H1 (cell line): ENCODE data around the gene ATAD3B. TPM values are rescaled to one million over a fixed set of nuclear protein-coding genes. Genes with fewer than 3 reads are reported as not detected.
A peak's percentile ranks its signal among the peaks of the same experiment; 100 is the strongest.

ENCODE experiments used
- CTCF ChIA-PET: fragments of 300-600 bp; sonication (Branson Sonifier 250); formaldehyde crosslinking; loops from one replicate; lab custom pipeline; 2021; ENCODE audit not compliant: partially characterized antibody; lab: Charles Lee
- POLR2A ChIA-PET: fragments of 300-600 bp; sonication (Branson Sonifier 250); formaldehyde crosslinking; loops from one replicate; lab custom pipeline; 2021; ENCODE audit warnings: inconsistent platforms; ENCODE audit not compliant: partially characterized antibody; lab: Charles Lee
- DNase-seq, 2 experiments: peaks; one replicate each; pipeline versions ENCODE4 v3.0.0 to v3.0.0-alpha.2; 2010 to 2022; ENCODE audit warnings: low spot score in 2 of 2, low read depth in 1 of 2, mixed read lengths in 1 of 2
- FAIRE-seq: peaks from 2 replicates; lab custom pipeline; 2011; peaks lifted over from hg19 to GRCh38; lab: Jason Lieb, UNC
- H2AFZ ChIP-seq: 2 replicates; pipeline ENCODE4 v1.8.1; 2012; ENCODE audit warnings: low read length, inconsistent platforms
- H2AK5ac ChIP-seq: 2 replicates; pipeline ENCODE4 v1.6.1; 2013; ENCODE audit warnings: low read depth, low read length
- H2BK120ac ChIP-seq: replicated peaks from 2 replicates; pipeline ENCODE3; 2013; ENCODE audit warnings: low read depth, low read length, inconsistent platforms
- H2BK12ac ChIP-seq: 2 replicates; pipeline ENCODE4 v1.6.1; 2013; ENCODE audit warnings: low read depth, low read length
- H2BK15ac ChIP-seq: 2 replicates; pipeline ENCODE4 v1.6.1; 2013; ENCODE audit warnings: low read length
- H2BK20ac ChIP-seq: 2 replicates; pipeline ENCODE4 v1.6.1; 2013; ENCODE audit warnings: low read length
- H2BK5ac ChIP-seq: 2 replicates; pipeline ENCODE4 v1.6.1; 2013; ENCODE audit warnings: low read depth, low read length
- H3K14ac ChIP-seq: 2 replicates; pipeline ENCODE4 v1.6.1; 2013; ENCODE audit warnings: inconsistent platforms; ENCODE audit not compliant: insufficient read length
- H3K18ac ChIP-seq: 2 replicates; pipeline ENCODE4 v1.6.1; 2013; ENCODE audit warnings: low read length; ENCODE audit errors: extremely low read depth
- H3K23ac ChIP-seq: 2 replicates; pipeline ENCODE4 v1.6.1; 2013; ENCODE audit warnings: inconsistent platforms; ENCODE audit not compliant: insufficient read length
- H3K23me2 ChIP-seq: 2 replicates; pipeline ENCODE4 v1.6.1; 2013; ENCODE audit warnings: low read depth, low read length
- H3K27ac ChIP-seq: 2 replicates; pipeline ENCODE4 v1.6.1; 2011; ENCODE audit warnings: low read depth, low read length, inconsistent platforms
- H3K27me3 ChIP-seq, 4 experiments: replicated peaks in 1 of 4; 1 replicate in 1 of 4; 2 replicates in 3 of 4; pipeline versions ENCODE4 v1.6.1 to v1.8.1; 2011 to 2013; ENCODE audit warnings: low read length in 3 of 4, mild to moderate bottlenecking in 3 of 4, inconsistent platforms in 2 of 4, mixed read lengths in 2 of 4, moderate library complexity in 1 of 4; ENCODE audit not compliant: control insufficient read depth in 3 of 4, insufficient read depth in 3 of 4; ENCODE audit errors: extremely low read depth in 1 of 4
- H3K36me3 ChIP-seq, 4 experiments: 2 replicates each; pipeline versions ENCODE4 v1.6.1 to v1.8.1; 2011 to 2013; ENCODE audit warnings: mild to moderate bottlenecking in 4 of 4, low read length in 3 of 4, moderate library complexity in 2 of 4, control low read depth in 1 of 4, inconsistent platforms in 1 of 4; ENCODE audit not compliant: insufficient read depth in 4 of 4, control insufficient read depth in 2 of 4
- H3K4ac ChIP-seq: replicated peaks from 2 replicates; pipeline ENCODE3; 2013; ENCODE audit warnings: low read length, low read depth, mixed read lengths, inconsistent platforms; ENCODE audit not compliant: insufficient read length
- H3K4me1 ChIP-seq, 4 experiments: replicated peaks in 1 of 4; 1 replicate in 1 of 4; 2 replicates in 3 of 4; pipeline versions ENCODE4 v1.6.1 to v1.8.1; 2011 to 2013; ENCODE audit warnings: low read length in 3 of 4, inconsistent platforms in 2 of 4, mixed read lengths in 1 of 4; ENCODE audit not compliant: insufficient read depth in 4 of 4, control insufficient read depth in 3 of 4
- H3K4me2 ChIP-seq, 2 experiments: 2 replicates each; pipeline versions ENCODE4 v1.6.1 to v1.8.1; 2011 to 2013; ENCODE audit warnings: low read depth in 2 of 2, low read length in 2 of 2, control low read depth in 1 of 2, inconsistent platforms in 1 of 2, mild to moderate bottlenecking in 1 of 2; ENCODE audit not compliant: insufficient read depth in 1 of 2
- H3K4me3 ChIP-seq, 4 experiments: fragments of 200-600, 300-600 bp in 1 of 4; sonication (generic), shearing (Covaris generic), sonication (Bioruptor Twin) in 1 of 4; 2 replicates each; pipeline versions ENCODE4 v1.5.1 to v1.8.1; 2011 to 2016; ENCODE audit warnings: low read length in 4 of 4, low read depth in 3 of 4, control low read depth in 2 of 4, inconsistent platforms in 2 of 4, mild to moderate bottlenecking in 2 of 4, mixed read lengths in 1 of 4, moderate library complexity in 1 of 4; ENCODE audit not compliant: insufficient read depth in 2 of 4; ENCODE audit errors: extremely low read depth in 1 of 4
- H3K56ac ChIP-seq: replicated peaks from 2 replicates; pipeline ENCODE3; 2013; ENCODE audit warnings: low read depth, mild to moderate bottlenecking, mixed read lengths, low read length, inconsistent platforms; ENCODE audit not compliant: insufficient read length
- H3K79me1 ChIP-seq: 2 replicates; pipeline ENCODE4 v1.6.1; 2013; ENCODE audit warnings: low read depth, low read length, control low read depth
- H3K79me2 ChIP-seq, 2 experiments: 2 replicates each; pipeline versions ENCODE4 v1.6.1 to v1.8.1; 2012 to 2013; ENCODE audit warnings: low read length in 2 of 2, mild to moderate bottlenecking in 2 of 2, inconsistent platforms in 1 of 2; ENCODE audit not compliant: insufficient read depth in 2 of 2, control insufficient read depth in 1 of 2
- H3K9ac ChIP-seq, 4 experiments: replicated peaks in 1 of 4; 1 replicate in 1 of 4; 2 replicates in 3 of 4; pipeline versions ENCODE4 v1.6.1 to v1.8.1; 2011 to 2013; ENCODE audit warnings: low read depth in 3 of 4, low read length in 3 of 4, control low read depth in 2 of 4, mild to moderate bottlenecking in 2 of 4, moderate library complexity in 2 of 4, inconsistent platforms in 1 of 4; ENCODE audit errors: extremely low read depth in 1 of 4
- H3K9me3 ChIP-seq, 2 experiments: 2 replicates each; pipeline versions ENCODE4 v1.6.1 to v1.8.1; 2012 to 2013; ENCODE audit warnings: mild to moderate bottlenecking in 2 of 2, moderate library complexity in 2 of 2, control low read depth in 1 of 2, inconsistent platforms in 1 of 2, low read depth in 1 of 2, low read length in 1 of 2, mixed read lengths in 1 of 2; ENCODE audit not compliant: insufficient read depth in 2 of 2
- H4K20me1 ChIP-seq, 2 experiments: replicated peaks in 1 of 2; 2 replicates each; pipeline versions ENCODE3 to v1.8.1; 2011 to 2013; ENCODE audit warnings: inconsistent platforms in 2 of 2, low read length in 2 of 2, mild to moderate bottlenecking in 1 of 2; ENCODE audit not compliant: insufficient read depth in 2 of 2, control insufficient read depth in 1 of 2
- H4K5ac ChIP-seq: 2 replicates; pipeline ENCODE4 v1.6.1; 2013; ENCODE audit warnings: low read length, low read depth, mixed read lengths, inconsistent platforms; ENCODE audit not compliant: insufficient read length
- H4K8ac ChIP-seq: 2 replicates; pipeline ENCODE4 v1.8.0; 2013; ENCODE audit warnings: mild to moderate bottlenecking, moderate library complexity, low read length, inconsistent platforms; ENCODE audit not compliant: insufficient read depth; ENCODE audit errors: extremely low read depth
- H4K91ac ChIP-seq: replicated peaks from 2 replicates; pipeline ENCODE3; 2013; ENCODE audit warnings: low read length, mixed read lengths, inconsistent platforms; ENCODE audit not compliant: insufficient read length
- ATF2 ChIP-seq: IDR thresholded peaks from 2 replicates; pipeline ENCODE4 v1.6.1; 2012; ENCODE audit warnings: low read length, inconsistent platforms
- BCL11A ChIP-seq, 2 experiments: IDR thresholded peaks; one replicate each; pipeline ENCODE4 v1.6.1; 2011; ENCODE audit warnings: low read depth in 2 of 2, low read length in 2 of 2, mild to moderate bottlenecking in 2 of 2
- CHD2 ChIP-seq: IDR thresholded peaks from 2 replicates; pipeline ENCODE4 v1.6.1; 2012; ENCODE audit warnings: low read length, improper control_type of control experiment
- GABPA ChIP-seq: IDR thresholded peaks from 2 replicates; pipeline ENCODE4 v1.6.1; 2011; ENCODE audit warnings: mild to moderate bottlenecking, low read length, moderate library complexity, borderline replicate concordance; ENCODE audit not compliant: insufficient read depth
- PHF8 ChIP-seq: fragments of 200-600 bp; sonication (generic); conservative IDR thresholded peaks from 2 replicates; pipeline ENCODE4 v1.7.1; 2012; ENCODE audit warnings: low read depth, mild to moderate bottlenecking, inconsistent platforms, low read length, moderate library complexity
- TAF1 ChIP-seq: IDR thresholded peaks from 2 replicates; pipeline ENCODE4 v1.6.1; 2011; ENCODE audit warnings: mild to moderate bottlenecking, low read depth, low read length
- YY1 ChIP-seq: IDR thresholded peaks from 2 replicates; pipeline ENCODE4 v1.6.1; 2011; ENCODE audit warnings: low read depth, mild to moderate bottlenecking, low read length
- WGBS, 2 experiments: shearing (Covaris generic) in 1 of 2; methylation state at CpG; one replicate each; pipeline versions ENCODE4 v1.1.6 to v1.1.7; 2013 to 2015; ENCODE audit warnings: low lambda C conversion rate in 2 of 2, mixed read lengths in 2 of 2, inconsistent platforms in 1 of 2, low coverage in 1 of 2, missing lambda C conversion rate in 1 of 2; ENCODE audit not compliant: insufficient replicate concordance in 2 of 2, insufficient coverage in 1 of 2, insufficient read length in 1 of 2; ENCODE audit errors: extremely low coverage in 1 of 2, missing lambda C conversion rate in 1 of 2; 5-methylcytosine and 5-hydroxymethylcytosine counted together
- polyA plus RNA-seq, 7 experiments: library from polyadenylated mRNA; depleted of rRNA in 3 of 7; stranded (reverse) in 5 of 7; unstranded in 2 of 7; fragments of >200 nt in 5 of 7; fragments of 200-250 nt in 2 of 7; gene quantifications; 1 replicate in 5 of 7; 2 replicates in 1 of 7; 4 replicates in 1 of 7; pipeline versions ENCODE4 v1.2.1 to v1.2.3, GENCODE V29; 2011 to 2013; ENCODE audit warnings: missing spikeins in 2 of 7, mixed read lengths in 2 of 7
- total RNA-seq: library from RNA; stranded (reverse); fragmentation: NEBNext Ultra II Directional; extraction: Animal tissue kit (Norgen Biotek cat#: 25700); gene quantifications from 2 replicates; pipeline ENCODE4 v1.2.1, GENCODE V29; 2021

Gene ATAD3B
- total and polyA plus RNA-seq, 2 of the 8 experiments (the other 6 are each of a cell fraction or from before 2014, with no cell fraction given), result 31.3 to 63.0 TPM

- Histone ChIP-seq H4K91ac (peak overlapping the region; percentile 94), H3K4me2 (peak overlapping the region in 1 of 2 experiments; percentile 54; a peak in 1 of 4 replicates), H3K4me1 (peaks cover 0 to 57% (median 42%) of the 10 kb centered on the region in 4 experiments; a peak in 6 of 7 replicates), H3K14ac (no peak overlapping the region), H3K9ac (no peak overlapping the region), H4K8ac (no peak overlapping the region; the same call in 1 of the 2 replicates), H2BK20ac (peak overlapping the region; percentile 72; the same call in 1 of the 2 replicates), H3K4ac (no peak overlapping the region), H2BK12ac (peak overlapping the region; percentile 97; the same call in 1 of the 2 replicates), H2BK5ac (peak overlapping the region; percentile 95; the same call in 1 of the 2 replicates), H2AK5ac (peak overlapping the region; percentile 93; the same call in 1 of the 2 replicates), H3K18ac (peak overlapping the region; percentile 19; the same call in 1 of the 2 replicates), H3K23ac (no peak overlapping the region), H4K20me1 (peaks cover 4 to 6% of the 10 kb centered on the region in 2 experiments), H3K9me3 (peaks cover 0 to 3% of the 10 kb centered on the region in 2 experiments; a peak in 1 of 4 replicates), H3K79me1 (no peaks in the 10 kb centered on the region), H3K23me2 (peaks cover 18% of the 10 kb centered on the region; the same call in 1 of the 2 replicates), H2BK15ac (0 out of 2 replicates have a peak overlapping the region, but pooled peaks have one; percentile 88), H3K36me3 (no peaks in the 10 kb centered on the region; a peak in 1 of 8 replicates), H2BK120ac (no peak overlapping the region), H2AFZ (no peak overlapping the region), H3K79me2 (peaks cover 0 to 8% of the 10 kb centered on the region in 2 experiments; a peak in 1 of 4 replicates), H3K56ac (no peak overlapping the region), H3K27me3 (peaks cover 0 to 3% (median 0%) of the 10 kb centered on the region in 4 experiments; a peak in 2 of 7 replicates), H3K27ac (no peak overlapping the region), H4K5ac (no peak overlapping the region), H3K4me3 (no peak overlapping the region)
- POLR2A ChIA-PET, result interaction anchor here (1.3 to 22.9 kb wide), 6 partner anchors 9 to 32 kb away, joined by 3 to 515 read pairs (median 14); partner anchors contain the start of genes ANKRD65, ATAD3C, CCNL2 and MRPL20
- 86% methylated on average over 26 of the region's 28 CpGs; no CpG with 5 or more reads in 1 of the 2 experiments for WGBS, 2 experiments
- CTCF ChIA-PET, result interaction anchor here (0.5 to 4.4 kb wide), 8 partner anchors 8 to 118 kb away, joined by 3 to 36 read pairs (median 4); no protein-coding TSS in a partner anchor
- TF ChIP-seq TAF1, result no peak
- TF ChIP-seq GABPA, result no peak
- no peak for TF ChIP-seq CHD2
- no peak for TF ChIP-seq BCL11A (IDR thresholded peaks at IDR 0.05; ENCODE audit: low read depth in 2 of 2, low read length in 2 of 2)
- no peak for TF ChIP-seq ATF2
- TF ChIP-seq PHF8, result no peak
- TF ChIP-seq YY1, result no peak
- FAIRE-seq (no peak), DNase-seq (no peak)
Measured at GRCh38 chr1:1432274-1432950, 39.2 kb upstream of the ATAD3B start.
